ENCODE results near the gene ARHGAP18. TPM values are rescaled to one million over a fixed set of nuclear protein-coding genes. Genes with fewer than 3 reads are reported as not detected.

Gene ARHGAP18
- total and polyA plus RNA-seq, 10 donors = 4.6 to 18.7 (median 15.4) TPM

GRCh38 chr6:129583866-129584265, 126.1 kb downstream of the ARHGAP18 start:
- Histone ChIP-seq H3K4me1 (no peaks in the 10 kb centered on the region), H3K36me3 (peaks cover 0 to 56% (median 2%) of the 10 kb centered on the region in 6 donors), H3K4me3 (no peak overlapping the region), H3K9me3 (no peaks in the 10 kb centered on the region), H3K27me3 (replicated peaks in 1 of 7) (no peaks in the 10 kb centered on the region), H3K27ac (no peak overlapping the region)
- no peak for DNase-seq
- WGBS, 5 donors = 90 to 93% (median 92%) methylated on average over 7 of the region's 7 CpGs
- intact Hi-C loops (cut with DNase I; ENCODE audit: low total_unique reads) = no loop called here
- TF ChIP-seq CTCF (IDR thresholded peaks at IDR 0.05 in 8 of 11, conservative IDR thresholded peaks at IDR 0.05 in 3 of 11) (no peak), POLR2AphosphoS5 (IDR thresholded peaks at IDR 0.05) (no peak), POLR2A (IDR thresholded peaks at IDR 0.05) (no peak)

GRCh38 chr6:129578315-129578714, 131.7 kb downstream of the ARHGAP18 start:
- TF ChIP-seq POLR2A (IDR thresholded peaks at IDR 0.05) (no peak), CTCF (IDR thresholded peaks at IDR 0.05 in 8 of 11, conservative IDR thresholded peaks at IDR 0.05 in 3 of 11) (no peak), POLR2AphosphoS5 (IDR thresholded peaks at IDR 0.05) (no peak)
- WGBS, 5 donors = 86 to 100% (median 89%) methylated on average over 1 of the region's 1 CpG
- H3K27ac ChIP-seq = no peak overlapping the region
- peaks cover 0 to 9% (median 0%) of the 10 kb centered on the region in 6 donors for H3K4me1 ChIP-seq
- H3K9me3 ChIP-seq = no peaks in the 10 kb centered on the region
- intact Hi-C loops (cut with DNase I; ENCODE audit: low total_unique reads) = loop anchor here (10.0 kb wide), 1 partner anchor 74 kb away; no protein-coding TSS in a partner anchor
- DNase-seq = no peak
- H3K36me3 ChIP-seq = peaks cover 0 to 51% (median 2%) of the 10 kb centered on the region in 6 donors
- H3K27me3 ChIP-seq (replicated peaks in 1 of 7) = no peaks in the 10 kb centered on the region
- no peak overlapping the region for H3K4me3 ChIP-seq

- no peak for DNase-seq
- 70 to 78% (median 75%) methylated on average over 3 of the region's 3 CpGs for WGBS, 5 donors
- Histone ChIP-seq H3K36me3 (peaks cover 0 to 45% (median 2%) of the 10 kb centered on the region in 6 donors), H3K9me3 (no peaks in the 10 kb centered on the region), H3K4me3 (no peak overlapping the region), H3K27ac (no peak overlapping the region), H3K27me3 (replicated peaks in 1 of 7) (no peaks in the 10 kb centered on the region), H3K4me1 (peaks cover 0 to 9% (median 0%) of the 10 kb centered on the region in 6 donors)
- intact Hi-C loops (cut with DNase I; ENCODE audit: low total_unique reads) = loop anchor here (10.0 kb wide), 1 partner anchor 73 kb away; no protein-coding TSS in a partner anchor
- no peak for TF ChIP-seq POLR2A (IDR thresholded peaks at IDR 0.05)
Observed at GRCh38 chr6:129577691-129578090, 132.3 kb downstream of the ARHGAP18 start.

- Histone ChIP-seq H3K4me3 (no peak overlapping the region), H3K9me3 (peaks cover 0 to 5% (median under 1%) of the 10 kb centered on the region in 8 donors), H3K27ac (no peak overlapping the region), H3K4me1 (peaks cover 0 to 9% (median 0%) of the 10 kb centered on the region in 6 donors), H3K27me3 (replicated peaks in 1 of 7) (no peaks in the 10 kb centered on the region), H3K36me3 (peaks cover 0 to 33% (median 2%) of the 10 kb centered on the region in 6 donors)
- 91 to 98% (median 93%) methylated on average over 4 of the region's 4 CpGs for WGBS, 5 donors
- DNase-seq = no peak
- TF ChIP-seq CTCF (IDR thresholded peaks at IDR 0.05 in 8 of 11, conservative IDR thresholded peaks at IDR 0.05 in 3 of 11) (no peak), POLR2AphosphoS5 (IDR thresholded peaks at IDR 0.05) (no peak), POLR2A (IDR thresholded peaks at IDR 0.05) (no peak)
- intact Hi-C loops (cut with DNase I; ENCODE audit: low total_unique reads) = loop anchor here (10.0 kb wide), 1 partner anchor 72 kb away; no protein-coding TSS in a partner anchor
Observed at GRCh38 chr6:129576456-129576855, 133.5 kb downstream of the ARHGAP18 start.

All from spleen (tissue), 11 donors.